Measurements from ENCODE around the gene SLC24A3. TPM values are rescaled to one million over a fixed set of nuclear protein-coding genes. Genes with fewer than 3 reads are reported as not detected.

The SLC24A3 gene
- total and polyA plus RNA-seq, 2 experiments from 2014 or later: 0.48 to 1.7 TPM

DNA sequence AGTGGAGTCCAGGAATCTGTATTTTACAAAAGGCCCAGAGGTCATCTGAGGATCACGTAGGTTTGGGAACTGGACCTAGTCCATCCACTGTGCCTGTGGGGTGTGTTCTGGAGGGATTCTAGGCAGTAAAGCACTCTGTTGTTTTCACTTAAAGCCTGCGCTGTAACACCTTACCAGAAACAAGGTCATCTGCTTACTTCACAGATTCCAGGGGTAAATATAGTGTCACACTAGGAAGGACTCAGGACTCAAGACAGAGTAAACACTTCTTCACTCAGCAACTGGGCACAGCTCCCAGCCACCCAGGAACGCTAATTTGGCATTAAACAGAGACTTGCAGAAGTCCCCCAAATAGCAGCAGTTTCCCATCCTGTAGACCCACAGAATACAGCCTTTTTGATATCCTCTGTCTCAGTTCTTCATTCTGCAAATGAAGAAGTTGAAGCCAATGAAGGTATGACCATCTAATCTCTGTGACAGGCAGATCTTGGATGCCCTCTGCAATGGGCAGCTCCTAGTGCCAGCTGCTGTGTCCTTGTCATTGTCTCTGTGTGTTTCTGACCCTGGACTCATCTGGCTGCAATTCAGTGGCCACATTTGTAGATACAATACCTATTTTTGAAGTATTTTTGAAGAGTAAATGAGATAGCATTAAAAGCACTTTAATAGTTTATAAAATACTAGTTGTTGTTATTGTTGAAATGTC lies 129.1 kb downstream of the SLC24A3 start:
- Histone ChIP-seq H3K27ac (no peak overlapping the region), H3K4me2 (no peak overlapping the region), H2AFZ (no peak overlapping the region), H3K36me3 (replicated peaks; ENCODE audit: insufficient read depth, low read depth) (no peaks in the 10 kb centered on the region), H3K4me1 (ENCODE audit: insufficient read depth) (no peaks in the 10 kb centered on the region), H3K9me3 (ENCODE audit: low read depth) (no peaks in the 10 kb centered on the region), H3K27me3 (no peaks in the 10 kb centered on the region), H3K79me2 (no peaks in the 10 kb centered on the region), H3K4me3 (no peak overlapping the region), H3K9me2 (replicated peaks; ENCODE audit: insufficient read depth) (no peaks in the 10 kb centered on the region), H4K20me1 (ENCODE audit: insufficient read depth, poor library complexity, severe bottlenecking) (no peaks in the 10 kb centered on the region)
- no peak for DNase-seq (ENCODE audit: low spot score)
- no peak for TF ChIP-seq EZH2phosphoT487 (IDR thresholded peaks at IDR 0.05; ENCODE audit: low read depth, severe bottlenecking, unreplicated experiment)
- no peak for TF ChIP-seq EZH2 (IDR thresholded peaks at IDR 0.05; ENCODE audit: borderline replicate concordance)
- TF ChIP-seq, protein P1, sequence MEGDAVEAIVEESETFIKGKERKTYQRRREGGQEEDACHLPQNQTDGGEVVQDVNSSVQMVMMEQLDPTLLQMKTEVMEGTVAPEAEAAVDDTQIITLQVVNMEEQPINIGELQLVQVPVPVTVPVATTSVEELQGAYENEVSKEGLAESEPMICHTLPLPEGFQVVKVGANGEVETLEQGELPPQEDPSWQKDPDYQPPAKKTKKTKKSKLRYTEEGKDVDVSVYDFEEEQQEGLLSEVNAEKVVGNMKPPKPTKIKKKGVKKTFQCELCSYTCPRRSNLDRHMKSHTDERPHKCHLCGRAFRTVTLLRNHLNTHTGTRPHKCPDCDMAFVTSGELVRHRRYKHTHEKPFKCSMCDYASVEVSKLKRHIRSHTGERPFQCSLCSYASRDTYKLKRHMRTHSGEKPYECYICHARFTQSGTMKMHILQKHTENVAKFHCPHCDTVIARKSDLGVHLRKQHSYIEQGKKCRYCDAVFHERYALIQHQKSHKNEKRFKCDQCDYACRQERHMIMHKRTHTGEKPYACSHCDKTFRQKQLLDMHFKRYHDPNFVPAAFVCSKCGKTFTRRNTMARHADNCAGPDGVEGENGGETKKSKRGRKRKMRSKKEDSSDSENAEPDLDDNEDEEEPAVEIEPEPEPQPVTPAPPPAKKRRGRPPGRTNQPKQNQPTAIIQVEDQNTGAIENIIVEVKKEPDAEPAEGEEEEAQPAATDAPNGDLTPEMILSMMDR (IDR thresholded peaks at IDR 0.05; ENCODE audit: poor library complexity): no peak
- 83% methylated on average over 3 of the region's 3 CpGs for WGBS (ENCODE audit: low lambda C conversion rate, missing lambda C conversion rate)

DNA sequence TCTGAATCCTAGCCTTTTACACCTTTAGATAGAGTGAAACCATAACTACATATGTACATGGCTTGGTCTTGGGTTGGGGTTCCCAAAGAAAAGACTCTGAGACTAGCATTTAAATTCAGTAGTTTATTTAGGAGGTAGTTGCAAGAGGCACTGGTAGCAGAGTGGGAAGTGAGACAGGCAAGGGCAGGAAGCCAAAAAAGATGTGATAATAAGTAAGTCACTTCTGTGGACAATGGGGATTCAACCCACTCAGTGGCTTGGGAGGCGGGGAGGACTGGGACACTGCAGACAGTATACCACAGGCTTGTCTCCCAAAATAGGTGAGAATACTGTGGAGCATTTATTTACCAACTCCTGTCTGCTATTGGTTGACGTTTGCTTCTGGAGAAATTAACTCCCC lies 131.9 kb downstream of the SLC24A3 start:
- no peaks in the 10 kb centered on the region for H3K27me3 ChIP-seq
- no peaks in the 10 kb centered on the region for H4K20me1 ChIP-seq (ENCODE audit: insufficient read depth, poor library complexity, severe bottlenecking)
- TF ChIP-seq, protein P1 (IDR thresholded peaks at IDR 0.05; ENCODE audit: poor library complexity): no peak
- no peak for TF ChIP-seq EZH2 (IDR thresholded peaks at IDR 0.05; ENCODE audit: borderline replicate concordance)
- TF ChIP-seq EZH2phosphoT487 (IDR thresholded peaks at IDR 0.05; ENCODE audit: low read depth, severe bottlenecking, unreplicated experiment): no peak
- DNase-seq (ENCODE audit: low spot score): no peak
- no peaks in the 10 kb centered on the region for H3K36me3 ChIP-seq (replicated peaks; ENCODE audit: insufficient read depth, low read depth)
- WGBS (ENCODE audit: low lambda C conversion rate, missing lambda C conversion rate): 89% methylated on average over 2 of the region's 2 CpGs
- no peaks in the 10 kb centered on the region for H3K9me3 ChIP-seq (ENCODE audit: low read depth)
- H3K4me2 ChIP-seq: no peak overlapping the region
- no peak overlapping the region for H2AFZ ChIP-seq
- H3K9me2 ChIP-seq (replicated peaks; ENCODE audit: insufficient read depth): no peaks in the 10 kb centered on the region
- no peak overlapping the region for H3K4me3 ChIP-seq
- H3K4me1 ChIP-seq (ENCODE audit: insufficient read depth): no peaks in the 10 kb centered on the region
- H3K79me2 ChIP-seq: no peaks in the 10 kb centered on the region
- H3K27ac ChIP-seq: no peak overlapping the region

DNA sequence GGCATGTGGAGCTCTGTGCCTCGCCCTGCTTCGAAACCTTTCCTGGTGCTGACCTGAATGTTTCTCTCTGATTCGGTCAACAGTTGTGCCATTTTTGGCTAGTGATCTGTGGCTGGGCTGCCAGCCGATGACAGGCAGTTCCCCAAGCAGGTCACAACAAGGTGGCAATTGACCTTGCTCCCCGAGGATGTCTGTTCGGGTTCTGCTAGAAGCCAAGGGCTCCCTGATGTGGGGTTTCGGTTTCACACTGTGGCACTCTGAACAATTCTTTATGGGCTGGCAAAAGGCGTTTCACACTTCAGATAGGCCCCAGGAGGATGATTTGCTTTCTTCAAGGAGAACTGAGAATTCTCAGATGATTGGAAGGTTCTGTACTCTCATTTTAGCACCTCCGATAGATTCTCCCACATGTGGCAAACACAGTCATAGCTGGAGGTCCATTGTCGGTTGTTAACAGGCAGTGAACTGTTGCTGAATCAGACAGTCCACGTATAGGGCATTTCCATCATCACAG lies 135.6 kb downstream of the SLC24A3 start:
- DNase-seq (ENCODE audit: low spot score): no peak
- no peak overlapping the region for H3K4me2 ChIP-seq
- no peak overlapping the region for H2AFZ ChIP-seq
- H3K27me3 ChIP-seq: no peaks in the 10 kb centered on the region
- no peaks in the 10 kb centered on the region for H3K79me2 ChIP-seq
- 81% methylated on average over 11 of the region's 11 CpGs for WGBS (ENCODE audit: low lambda C conversion rate, missing lambda C conversion rate)
- H3K4me3 ChIP-seq: no peak overlapping the region
- H3K36me3 ChIP-seq (replicated peaks; ENCODE audit: insufficient read depth, low read depth): no peaks in the 10 kb centered on the region
- no peaks in the 10 kb centered on the region for H3K9me3 ChIP-seq (ENCODE audit: low read depth)
- no peak overlapping the region for H3K27ac ChIP-seq
- no peaks in the 10 kb centered on the region for H4K20me1 ChIP-seq (ENCODE audit: insufficient read depth, poor library complexity, severe bottlenecking)
- H3K9me2 ChIP-seq (replicated peaks; ENCODE audit: insufficient read depth): no peaks in the 10 kb centered on the region
- no peaks in the 10 kb centered on the region for H3K4me1 ChIP-seq (ENCODE audit: insufficient read depth)
- TF ChIP-seq EZH2phosphoT487 (IDR thresholded peaks at IDR 0.05; ENCODE audit: low read depth, severe bottlenecking, unreplicated experiment) (no peak), EZH2 (IDR thresholded peaks at IDR 0.05; ENCODE audit: borderline replicate concordance) (no peak)
- TF ChIP-seq, protein P1 (IDR thresholded peaks at IDR 0.05; ENCODE audit: poor library complexity): no peak
